SK-N-SH treated with all-trans-retinoic acid at 6 μM for 48 hours (cell line): Measurements from ENCODE around the gene OR6T1.

Experiments used
- ATAC-seq: fragments of 200-7000 bp; cut with Tn5 transposase; 3 replicates; pipeline ENCODE4 v1.9.1; 2020; ENCODE audit warnings: mild to moderate bottlenecking, moderate library complexity
- ARNTL ChIP-seq: fragments of 450-650 bp; formaldehyde crosslinking; IDR thresholded peaks from 2 replicates; pipeline ENCODE4 v1.5.0; 2020; ENCODE audit warnings: low read depth, mild to moderate bottlenecking, moderate library complexity, borderline replicate concordance
- BACH2 ChIP-seq: fragments of 250-450 bp; sonication (Bioruptor Pico); IDR thresholded peaks from 2 replicates; pipeline ENCODE4 v1.9.0; 2021; ENCODE audit warnings: mild to moderate bottlenecking, borderline replicate concordance
- CSDC2 ChIP-seq: fragments of 250-450 bp; sonication (Bioruptor Pico); IDR thresholded peaks from 2 replicates; pipeline ENCODE4 v1.5.0; 2020; ENCODE audit warnings: mild to moderate bottlenecking, moderate library complexity
- ESRRG ChIP-seq: fragments of 250-450 bp; sonication (Bioruptor Pico); IDR thresholded peaks from 2 replicates; pipeline ENCODE4 v1.6.1; 2021; ENCODE audit warnings: mild to moderate bottlenecking
- GLIS3 ChIP-seq: fragments of 250-450 bp; sonication (Bioruptor Pico); IDR thresholded peaks from 2 replicates; pipeline ENCODE4 v1.5.0; 2020; ENCODE audit warnings: mild to moderate bottlenecking, moderate library complexity
- ISL1 ChIP-seq: fragments of 250-450 bp; sonication (Bioruptor Pico); IDR thresholded peaks from 2 replicates; pipeline ENCODE4 v2.1.2; 2022; ENCODE audit warnings: mild to moderate bottlenecking, moderate library complexity
- OSR1 ChIP-seq: fragments of 250-450 bp; sonication (Bioruptor Pico); IDR thresholded peaks from 2 replicates; pipeline ENCODE4 v1.8.0; 2022; ENCODE audit warnings: moderate library complexity, mild to moderate bottlenecking, inconsistent platforms
- PPARA ChIP-seq: fragments of 250-450 bp; sonication (Bioruptor Pico); IDR thresholded peaks from 2 replicates; pipeline ENCODE4 v1.5.0; 2020; ENCODE audit warnings: mild to moderate bottlenecking, borderline replicate concordance
- RARB ChIP-seq: fragments of 250-450 bp; sonication (Bioruptor Pico); IDR thresholded peaks from 2 replicates; pipeline ENCODE4 v1.8.0; 2021; ENCODE audit warnings: mild to moderate bottlenecking, moderate library complexity
- SNAI2 ChIP-seq: fragments of 250-450 bp; sonication (Bioruptor Pico); IDR thresholded peaks from 2 replicates; pipeline ENCODE4 v1.5.0; 2020; ENCODE audit warnings: mild to moderate bottlenecking, moderate library complexity
- TCF4 ChIP-seq: fragments of 250-450 bp; sonication (Bioruptor Pico); IDR thresholded peaks from 2 replicates; pipeline ENCODE4 v1.8.0; 2021; ENCODE audit warnings: mild to moderate bottlenecking, moderate library complexity, borderline replicate concordance
- TOX ChIP-seq: fragments of 250-450 bp; sonication (Bioruptor Pico); IDR thresholded peaks from 2 replicates; pipeline ENCODE4 v1.8.0; 2021; ENCODE audit warnings: mild to moderate bottlenecking, moderate library complexity, borderline replicate concordance
- ZC3H10 ChIP-seq: fragments of 250-450 bp; sonication (Bioruptor Pico); IDR thresholded peaks from 2 replicates; pipeline ENCODE4 v1.5.1; 2021; ENCODE audit warnings: mild to moderate bottlenecking, moderate library complexity
- ZFP3 ChIP-seq: fragments of 250-450 bp; sonication (Bioruptor Pico); IDR thresholded peaks from 2 replicates; pipeline ENCODE4 v1.5.0; 2020; ENCODE audit warnings: mild to moderate bottlenecking, moderate library complexity
- ZFP30 ChIP-seq: fragments of 450-650 bp; formaldehyde crosslinking; IDR thresholded peaks from 2 replicates; pipeline ENCODE4 v1.5.0; 2022; ENCODE audit warnings: mild to moderate bottlenecking, moderate library complexity
- ZNF70 ChIP-seq: fragments of 450-650 bp; formaldehyde crosslinking; IDR thresholded peaks from 2 replicates; pipeline ENCODE4 v1.5.0; 2020; ENCODE audit warnings: mild to moderate bottlenecking, moderate library complexity
- ZNF8 ChIP-seq: fragments of 450-650 bp; formaldehyde crosslinking; IDR thresholded peaks from 2 replicates; pipeline ENCODE4 v1.5.0; 2020; ENCODE audit warnings: mild to moderate bottlenecking, moderate library complexity
- TF ChIP-seq, protein P1 (sequence below): fragments of 250-450 bp; sonication (Bioruptor Pico); IDR thresholded peaks from 2 replicates; pipeline ENCODE4 v1.5.1; 2020; ENCODE audit warnings: low read depth, mild to moderate bottlenecking, moderate library complexity
- TF ChIP-seq, protein P2 (sequence below): fragments of 250-450 bp; sonication (Bioruptor Pico); IDR thresholded peaks from 2 replicates; pipeline ENCODE4 v1.8.0; 2020; ENCODE audit warnings: mild to moderate bottlenecking, moderate library complexity, borderline replicate concordance
- TF ChIP-seq, protein P3 (sequence below): fragments of 250-450 bp; sonication (Bioruptor Pico); IDR thresholded peaks from 2 replicates; pipeline ENCODE4 v1.8.0; 2021; ENCODE audit warnings: low read depth, mild to moderate bottlenecking, moderate library complexity, borderline replicate concordance
- TF ChIP-seq, protein P4 (sequence below): fragments of 250-450 bp; sonication (Bioruptor Pico); IDR thresholded peaks from 2 replicates; pipeline ENCODE4 v1.5.0; 2020; ENCODE audit warnings: mild to moderate bottlenecking, moderate library complexity
- TF ChIP-seq, protein P5 (sequence below): fragments of 250-450 bp; sonication (Bioruptor Pico); IDR thresholded peaks from 2 replicates; pipeline ENCODE4 v1.5.1; 2021; ENCODE audit warnings: mild to moderate bottlenecking, moderate library complexity

The OR6T1 gene

DNA sequence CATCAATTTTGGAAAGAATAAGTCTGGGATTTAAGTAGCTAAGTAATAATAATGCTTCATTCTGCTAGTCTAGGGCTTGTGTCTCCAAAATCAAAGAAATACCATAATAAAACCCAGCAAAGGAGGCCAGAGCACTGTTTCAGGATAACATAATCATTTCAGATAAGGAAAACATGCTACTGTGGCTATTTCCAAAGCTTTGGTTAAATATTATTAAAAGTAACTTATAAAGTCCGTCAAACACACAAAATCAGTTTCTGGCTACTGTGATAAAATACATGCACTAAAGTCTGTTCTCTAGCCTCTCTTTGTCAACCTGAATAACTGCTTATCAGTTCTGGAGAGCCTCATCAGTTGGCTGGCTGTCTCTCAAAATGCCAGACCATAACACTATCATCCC, 1.5 kb upstream of the OR6T1 start:
- no peak for ATAC-seq
- TF ChIP-seq ZNF8 (no peak), CSDC2 (no peak), ZNF70 (no peak), PPARA (CRISPR knock-in tag) (no peak), SNAI2 (CRISPR knock-in tag) (no peak), RARB (CRISPR knock-in tag) (no peak), ZC3H10 (no peak), ESRRG (no peak), GLIS3 (no peak)
- TF ChIP-seq, protein P1, sequence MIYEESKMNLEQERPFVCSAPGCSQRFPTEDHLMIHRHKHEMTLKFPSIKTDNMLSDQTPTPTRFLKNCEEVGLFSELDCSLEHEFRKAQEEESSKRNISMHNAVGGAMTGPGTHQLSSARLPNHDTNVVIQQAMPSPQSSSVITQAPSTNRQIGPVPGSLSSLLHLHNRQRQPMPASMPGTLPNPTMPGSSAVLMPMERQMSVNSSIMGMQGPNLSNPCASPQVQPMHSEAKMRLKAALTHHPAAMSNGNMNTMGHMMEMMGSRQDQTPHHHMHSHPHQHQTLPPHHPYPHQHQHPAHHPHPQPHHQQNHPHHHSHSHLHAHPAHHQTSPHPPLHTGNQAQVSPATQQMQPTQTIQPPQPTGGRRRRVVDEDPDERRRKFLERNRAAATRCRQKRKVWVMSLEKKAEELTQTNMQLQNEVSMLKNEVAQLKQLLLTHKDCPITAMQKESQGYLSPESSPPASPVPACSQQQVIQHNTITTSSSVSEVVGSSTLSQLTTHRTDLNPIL (CRISPR knock-in tag) = no peak

DNA sequence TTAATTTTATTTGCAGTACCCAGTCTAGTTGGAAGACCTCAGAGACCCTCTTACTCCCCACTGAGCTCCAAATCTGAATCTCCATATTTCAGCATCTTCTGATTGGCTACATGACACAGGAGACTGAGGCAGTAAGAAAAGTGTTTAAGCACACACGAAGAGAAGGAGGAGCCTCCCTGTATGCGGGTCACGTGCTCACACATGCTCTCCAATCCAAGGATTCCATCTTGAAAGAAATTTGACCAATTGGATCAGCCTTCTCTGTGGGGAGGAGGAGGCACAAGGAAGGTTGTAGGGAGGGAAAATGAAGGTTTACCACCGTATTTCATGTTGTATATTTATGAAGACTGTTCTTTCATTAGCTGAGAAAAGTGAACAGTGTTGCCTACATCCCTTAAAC, 1.2 kb downstream of the OR6T1 start:
- TF ChIP-seq, protein P2, sequence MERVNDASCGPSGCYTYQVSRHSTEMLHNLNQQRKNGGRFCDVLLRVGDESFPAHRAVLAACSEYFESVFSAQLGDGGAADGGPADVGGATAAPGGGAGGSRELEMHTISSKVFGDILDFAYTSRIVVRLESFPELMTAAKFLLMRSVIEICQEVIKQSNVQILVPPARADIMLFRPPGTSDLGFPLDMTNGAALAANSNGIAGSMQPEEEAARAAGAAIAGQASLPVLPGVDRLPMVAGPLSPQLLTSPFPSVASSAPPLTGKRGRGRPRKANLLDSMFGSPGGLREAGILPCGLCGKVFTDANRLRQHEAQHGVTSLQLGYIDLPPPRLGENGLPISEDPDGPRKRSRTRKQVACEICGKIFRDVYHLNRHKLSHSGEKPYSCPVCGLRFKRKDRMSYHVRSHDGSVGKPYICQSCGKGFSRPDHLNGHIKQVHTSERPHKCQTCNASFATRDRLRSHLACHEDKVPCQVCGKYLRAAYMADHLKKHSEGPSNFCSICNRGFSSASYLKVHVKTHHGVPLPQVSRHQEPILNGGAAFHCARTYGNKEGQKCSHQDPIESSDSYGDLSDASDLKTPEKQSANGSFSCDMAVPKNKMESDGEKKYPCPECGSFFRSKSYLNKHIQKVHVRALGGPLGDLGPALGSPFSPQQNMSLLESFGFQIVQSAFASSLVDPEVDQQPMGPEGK (CRISPR knock-in tag) = no peak
- TF ChIP-seq TCF4 (CRISPR knock-in tag) (no peak), SNAI2 (CRISPR knock-in tag) (no peak), ARNTL (CRISPR knock-in tag) (no peak), TOX (no peak), OSR1 (CRISPR knock-in tag) (no peak), PPARA (CRISPR knock-in tag) (no peak), ZNF8 (no peak), ZNF70 (no peak), ZC3H10 (no peak), CSDC2 (no peak), RARB (CRISPR knock-in tag) (no peak), ESRRG (no peak), ISL1 (CRISPR knock-in tag) (no peak), ZFP3 (CRISPR knock-in tag) (no peak)
- TF ChIP-seq, protein P1 (CRISPR knock-in tag) = no peak
- TF ChIP-seq, protein P3, sequence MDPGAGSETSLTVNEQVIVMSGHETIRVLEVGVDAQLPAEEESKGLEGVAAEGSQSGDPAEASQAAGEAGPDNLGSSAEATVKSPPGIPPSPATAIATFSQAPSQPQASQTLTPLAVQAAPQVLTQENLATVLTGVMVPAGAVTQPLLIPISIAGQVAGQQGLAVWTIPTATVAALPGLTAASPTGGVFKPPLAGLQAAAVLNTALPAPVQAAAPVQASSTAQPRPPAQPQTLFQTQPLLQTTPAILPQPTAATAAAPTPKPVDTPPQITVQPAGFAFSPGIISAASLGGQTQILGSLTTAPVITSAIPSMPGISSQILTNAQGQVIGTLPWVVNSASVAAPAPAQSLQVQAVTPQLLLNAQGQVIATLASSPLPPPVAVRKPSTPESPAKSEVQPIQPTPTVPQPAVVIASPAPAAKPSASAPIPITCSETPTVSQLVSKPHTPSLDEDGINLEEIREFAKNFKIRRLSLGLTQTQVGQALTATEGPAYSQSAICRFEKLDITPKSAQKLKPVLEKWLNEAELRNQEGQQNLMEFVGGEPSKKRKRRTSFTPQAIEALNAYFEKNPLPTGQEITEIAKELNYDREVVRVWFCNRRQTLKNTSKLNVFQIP (CRISPR knock-in tag) = no peak
- TF ChIP-seq, protein P4, sequence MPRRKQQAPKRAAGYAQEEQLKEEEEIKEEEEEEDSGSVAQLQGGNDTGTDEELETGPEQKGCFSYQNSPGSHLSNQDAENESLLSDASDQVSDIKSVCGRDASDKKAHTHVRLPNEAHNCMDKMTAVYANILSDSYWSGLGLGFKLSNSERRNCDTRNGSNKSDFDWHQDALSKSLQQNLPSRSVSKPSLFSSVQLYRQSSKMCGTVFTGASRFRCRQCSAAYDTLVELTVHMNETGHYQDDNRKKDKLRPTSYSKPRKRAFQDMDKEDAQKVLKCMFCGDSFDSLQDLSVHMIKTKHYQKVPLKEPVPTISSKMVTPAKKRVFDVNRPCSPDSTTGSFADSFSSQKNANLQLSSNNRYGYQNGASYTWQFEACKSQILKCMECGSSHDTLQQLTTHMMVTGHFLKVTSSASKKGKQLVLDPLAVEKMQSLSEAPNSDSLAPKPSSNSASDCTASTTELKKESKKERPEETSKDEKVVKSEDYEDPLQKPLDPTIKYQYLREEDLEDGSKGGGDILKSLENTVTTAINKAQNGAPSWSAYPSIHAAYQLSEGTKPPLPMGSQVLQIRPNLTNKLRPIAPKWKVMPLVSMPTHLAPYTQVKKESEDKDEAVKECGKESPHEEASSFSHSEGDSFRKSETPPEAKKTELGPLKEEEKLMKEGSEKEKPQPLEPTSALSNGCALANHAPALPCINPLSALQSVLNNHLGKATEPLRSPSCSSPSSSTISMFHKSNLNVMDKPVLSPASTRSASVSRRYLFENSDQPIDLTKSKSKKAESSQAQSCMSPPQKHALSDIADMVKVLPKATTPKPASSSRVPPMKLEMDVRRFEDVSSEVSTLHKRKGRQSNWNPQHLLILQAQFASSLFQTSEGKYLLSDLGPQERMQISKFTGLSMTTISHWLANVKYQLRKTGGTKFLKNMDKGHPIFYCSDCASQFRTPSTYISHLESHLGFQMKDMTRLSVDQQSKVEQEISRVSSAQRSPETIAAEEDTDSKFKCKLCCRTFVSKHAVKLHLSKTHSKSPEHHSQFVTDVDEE (CRISPR knock-in tag) = no peak
- TF ChIP-seq, all 23 proteins: peak for 0
- no peak for ATAC-seq

DNA sequence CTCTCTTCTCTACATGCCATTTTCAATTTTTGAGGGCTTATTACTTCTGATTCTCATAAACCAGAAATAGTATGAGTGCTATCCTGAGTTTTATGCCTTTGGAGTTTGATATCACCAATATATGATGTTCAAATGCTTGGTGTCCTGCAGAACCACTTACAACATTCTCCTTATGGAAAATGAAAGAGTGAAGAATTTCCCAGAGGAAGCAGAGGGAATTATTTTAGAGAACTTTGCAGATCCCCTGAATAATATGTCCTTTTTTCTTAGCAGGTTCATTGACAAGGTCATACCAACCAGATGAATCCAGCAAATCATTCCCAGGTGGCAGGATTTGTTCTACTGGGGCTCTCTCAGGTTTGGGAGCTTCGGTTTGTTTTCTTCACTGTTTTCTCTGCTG, 4.3 kb downstream of the OR6T1 start, which contains the start of gene OR4D5:
Gene OR4D5, plus strand, starts transcription at position 301 of the 400 bp plus-strand sequence. Its CDS starts 0 bp downstream, at position 301.
- no peak for TF ChIP-seq ARNTL (CRISPR knock-in tag)
- no peak for TF ChIP-seq GLIS3
- TF ChIP-seq ESRRG = no peak
- TF ChIP-seq BACH2 (CRISPR knock-in tag) = no peak
- no peak for TF ChIP-seq TCF4 (CRISPR knock-in tag)
- TF ChIP-seq ZNF70 = no peak
- TF ChIP-seq RARB (CRISPR knock-in tag) = no peak
- TF ChIP-seq ZFP30 = no peak
- TF ChIP-seq SNAI2 (CRISPR knock-in tag) = no peak
- TF ChIP-seq TOX = no peak
- TF ChIP-seq, protein P5, sequence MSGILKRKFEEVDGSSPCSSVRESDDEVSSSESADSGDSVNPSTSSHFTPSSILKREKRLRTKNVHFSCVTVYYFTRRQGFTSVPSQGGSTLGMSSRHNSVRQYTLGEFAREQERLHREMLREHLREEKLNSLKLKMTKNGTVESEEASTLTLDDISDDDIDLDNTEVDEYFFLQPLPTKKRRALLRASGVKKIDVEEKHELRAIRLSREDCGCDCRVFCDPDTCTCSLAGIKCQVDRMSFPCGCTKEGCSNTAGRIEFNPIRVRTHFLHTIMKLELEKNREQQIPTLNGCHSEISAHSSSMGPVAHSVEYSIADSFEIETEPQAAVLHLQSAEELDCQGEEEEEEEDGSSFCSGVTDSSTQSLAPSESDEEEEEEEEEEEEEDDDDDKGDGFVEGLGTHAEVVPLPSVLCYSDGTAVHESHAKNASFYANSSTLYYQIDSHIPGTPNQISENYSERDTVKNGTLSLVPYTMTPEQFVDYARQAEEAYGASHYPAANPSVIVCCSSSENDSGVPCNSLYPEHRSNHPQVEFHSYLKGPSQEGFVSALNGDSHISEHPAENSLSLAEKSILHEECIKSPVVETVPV (CRISPR knock-in tag) = no peak
- TF ChIP-seq ISL1 (CRISPR knock-in tag) = no peak
- TF ChIP-seq, protein P3 (CRISPR knock-in tag) = no peak
- ATAC-seq = no peak
